Measurements from ENCODE around the gene OCSTAMP.

The OCSTAMP gene

DNA sequence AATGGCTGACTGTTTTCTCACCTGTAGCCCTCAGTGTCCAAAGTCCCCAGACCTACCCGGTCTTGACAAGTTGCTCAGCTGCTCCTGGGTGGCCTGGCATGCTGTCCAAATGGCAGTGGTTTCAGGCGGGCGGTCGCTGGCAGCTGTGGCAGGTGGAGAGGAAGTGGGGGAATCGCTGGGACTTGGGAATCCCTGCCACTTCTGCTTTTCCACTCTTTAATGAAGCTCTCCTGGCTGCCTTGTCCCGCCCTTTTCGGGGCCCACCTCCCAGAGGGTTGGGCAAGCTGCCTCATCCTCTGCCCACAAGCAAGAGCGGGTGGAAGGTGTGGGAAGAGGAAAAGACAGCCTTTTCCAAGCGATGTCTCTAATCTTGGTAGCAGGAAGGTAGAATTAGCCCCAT lies at the start of gene OCSTAMP:
TSS of gene OCSTAMP (minus strand) at position 194 of the 400 bp plus-strand sequence. CDS start at position 100, 94 bp downstream.
- in situ Hi-C loops (cut with HindIII; ENCODE audit: low sequenced_read_pairs), result no loop called here

DNA sequence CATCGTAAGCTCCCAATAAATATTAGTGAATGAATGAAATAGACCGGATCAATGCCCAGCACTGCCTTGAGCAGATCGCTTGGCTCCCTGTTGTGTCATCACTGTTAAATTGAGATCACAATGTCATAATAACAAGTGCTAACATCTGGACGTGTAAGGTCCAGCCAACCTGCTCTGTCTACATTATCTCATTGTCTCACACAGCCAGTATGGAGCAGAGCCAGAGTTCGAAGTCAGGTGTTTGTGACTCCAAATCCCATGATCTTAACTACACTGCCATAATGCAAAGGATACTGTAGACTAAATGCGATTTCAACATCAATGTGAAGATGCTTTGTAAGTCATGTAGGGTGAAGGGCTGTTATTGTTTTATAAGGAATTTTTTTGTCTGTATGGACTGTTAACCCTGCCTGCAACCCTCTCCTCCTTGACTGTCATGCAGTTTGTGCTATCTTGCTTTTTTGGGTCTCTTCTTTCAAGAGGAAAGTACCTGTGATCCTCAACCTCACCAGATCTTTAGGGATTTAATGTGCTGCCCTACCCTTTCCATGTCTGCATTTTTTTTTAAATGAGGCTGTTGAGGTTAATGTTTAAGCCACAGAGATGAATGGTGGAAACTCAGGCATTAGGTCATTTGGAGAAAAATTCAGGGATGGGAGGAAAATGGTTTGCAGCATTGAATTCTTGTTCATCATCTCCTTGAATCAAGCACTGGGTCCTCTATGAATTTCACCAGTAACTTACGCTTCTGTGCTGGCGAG lies 49.0 kb upstream of the OCSTAMP start:
- in situ Hi-C loops (cut with HindIII; ENCODE audit: low sequenced_read_pairs), result no loop called here

- in situ Hi-C loops (cut with HindIII; ENCODE audit: low sequenced_read_pairs), result no loop called here
Measured at GRCh38 chr20:46595933-46596332, 45.5 kb upstream of the OCSTAMP start.

GRCh38 chr20:46594725-46595124 lies 44.3 kb upstream of the OCSTAMP start:
- in situ Hi-C loops (cut with HindIII; ENCODE audit: low sequenced_read_pairs), result no loop called here

DNA sequence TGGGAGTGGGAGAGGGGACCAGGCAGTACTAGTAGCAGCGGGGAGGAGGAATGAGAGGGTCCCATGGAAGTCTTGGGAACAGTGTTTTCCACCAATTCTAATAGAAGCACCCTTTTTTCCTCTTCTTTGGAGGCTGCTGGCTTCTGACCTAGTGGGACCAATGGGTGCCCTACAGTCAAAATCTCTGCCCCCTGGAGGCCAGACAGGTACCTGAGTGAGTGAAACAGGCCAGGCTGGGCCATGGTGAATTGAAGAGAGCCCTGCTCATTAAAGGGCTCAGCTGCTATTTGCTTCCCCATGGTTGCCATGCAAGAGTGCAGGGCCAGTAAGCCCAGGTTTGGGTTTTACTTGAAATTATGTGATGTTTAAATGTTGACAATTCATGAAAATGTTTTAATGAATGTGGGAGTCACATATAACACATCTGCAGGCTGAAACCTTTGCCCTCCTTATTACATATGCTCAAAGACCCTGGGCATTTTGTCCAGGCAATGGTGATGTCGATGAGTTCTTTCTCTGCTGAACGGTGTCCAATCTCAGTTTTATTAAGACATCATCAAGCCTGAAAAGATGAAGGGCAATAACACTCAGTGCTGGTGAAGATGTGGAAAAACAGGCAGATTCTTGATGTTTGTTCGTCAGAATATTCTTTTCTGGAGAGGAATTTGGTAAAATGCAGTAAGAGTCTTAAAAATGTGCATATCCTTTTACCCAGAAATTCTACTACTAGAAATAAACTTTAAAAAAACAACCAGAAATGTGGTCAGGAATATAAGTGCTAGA lies 42.3 kb upstream of the OCSTAMP start:
- in situ Hi-C loops (cut with HindIII; ENCODE audit: low sequenced_read_pairs), result no loop called here

DNA sequence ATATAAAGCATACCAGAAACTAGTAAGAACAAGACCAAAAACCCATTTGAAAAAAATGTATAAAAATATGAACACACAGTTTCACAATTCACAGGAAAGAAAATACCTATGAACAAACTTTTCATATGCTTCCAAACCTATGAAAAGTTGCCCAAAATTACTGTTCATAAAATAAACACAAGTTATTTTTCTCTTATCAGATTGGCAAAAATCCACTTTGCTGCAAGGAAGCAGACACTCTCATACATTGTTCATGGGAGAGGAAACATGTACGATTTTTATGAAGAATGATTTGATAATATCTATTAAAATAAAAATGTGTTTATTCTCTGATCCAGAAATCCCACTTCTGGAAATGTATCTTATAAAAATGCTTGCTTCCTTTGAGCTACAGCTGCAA lies 40.0 kb upstream of the OCSTAMP start:
- in situ Hi-C loops (cut with HindIII; ENCODE audit: low sequenced_read_pairs), result no loop called here

DNA sequence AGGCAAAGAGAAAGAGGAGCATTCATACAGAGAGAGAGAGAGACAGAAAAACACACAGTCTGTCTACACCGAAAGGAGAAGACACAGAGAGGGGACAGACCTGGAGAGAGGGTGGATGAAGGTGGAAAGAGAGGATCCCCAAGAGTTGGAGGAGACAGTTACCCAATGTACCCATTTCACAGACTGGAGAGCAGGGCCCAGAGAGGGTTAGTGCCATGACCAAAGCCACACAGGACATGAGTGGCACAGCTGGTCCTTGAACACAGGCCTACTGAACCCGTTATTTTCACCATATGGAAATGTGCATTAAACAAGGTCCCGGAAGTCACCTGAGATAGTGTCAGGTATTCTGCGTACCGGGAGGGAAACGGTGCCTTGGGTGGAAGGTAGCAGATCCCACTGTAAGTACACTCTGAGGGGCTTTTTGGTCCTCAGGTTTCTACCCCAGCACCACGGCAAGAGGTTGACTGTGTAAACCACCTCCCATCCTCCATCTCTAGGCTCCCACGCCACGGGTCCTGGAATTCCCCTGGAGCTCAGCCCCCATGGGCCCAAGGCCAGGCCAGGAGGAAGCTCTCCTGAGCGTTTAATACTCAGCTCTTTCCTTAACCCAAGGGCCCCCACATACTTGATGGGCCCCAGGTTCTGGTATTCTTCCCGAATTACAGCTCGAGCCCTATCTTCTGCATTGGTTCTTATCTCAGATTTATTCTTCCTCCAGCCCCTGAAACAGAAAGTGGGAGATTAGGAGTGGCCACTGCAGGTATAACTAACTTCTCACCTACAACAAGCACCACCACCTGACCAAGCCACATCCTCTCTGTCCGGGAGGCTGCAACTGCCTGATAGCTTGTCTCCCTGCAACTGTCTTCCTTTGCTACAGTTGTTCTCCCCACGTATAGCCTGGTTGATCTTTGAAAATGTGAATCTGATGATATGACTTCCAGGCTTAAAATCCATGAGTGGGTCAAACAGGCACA lies 38.4 kb upstream of the OCSTAMP start:
- in situ Hi-C loops (cut with HindIII; ENCODE audit: low sequenced_read_pairs), result no loop called here

- in situ Hi-C loops (cut with HindIII; ENCODE audit: low sequenced_read_pairs), result no loop called here
Measured at GRCh38 chr20:46587986-46588385, 37.5 kb upstream of the OCSTAMP start.

DNA sequence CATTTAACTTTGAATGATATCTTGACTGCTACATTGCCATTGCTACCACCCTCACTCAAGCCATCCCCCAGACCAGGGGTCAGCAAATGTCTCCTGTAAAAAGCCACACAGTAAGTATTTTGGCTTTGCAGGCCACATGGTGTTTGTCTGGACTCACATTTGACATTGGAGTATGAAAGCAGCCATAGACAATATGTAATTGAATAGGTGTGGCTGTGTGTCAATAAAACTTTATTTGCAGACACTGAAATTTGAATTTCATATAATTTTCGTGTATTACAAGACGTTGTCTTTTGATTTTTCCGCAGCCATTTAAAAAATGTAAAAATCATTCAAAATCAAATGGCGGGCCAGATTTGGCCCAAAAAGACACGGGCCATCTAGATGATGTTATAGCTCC lies 36.3 kb upstream of the OCSTAMP start:
- in situ Hi-C loops (cut with HindIII; ENCODE audit: low sequenced_read_pairs), result no loop called here

GRCh38 chr20:46584508-46584907 lies 34.1 kb upstream of the OCSTAMP start:
- in situ Hi-C loops (cut with HindIII; ENCODE audit: low sequenced_read_pairs), result no loop called here

- in situ Hi-C loops (cut with HindIII; ENCODE audit: low sequenced_read_pairs), result no loop called here
Measured at GRCh38 chr20:46583411-46584214, 33.2 kb upstream of the OCSTAMP start.

DNA sequence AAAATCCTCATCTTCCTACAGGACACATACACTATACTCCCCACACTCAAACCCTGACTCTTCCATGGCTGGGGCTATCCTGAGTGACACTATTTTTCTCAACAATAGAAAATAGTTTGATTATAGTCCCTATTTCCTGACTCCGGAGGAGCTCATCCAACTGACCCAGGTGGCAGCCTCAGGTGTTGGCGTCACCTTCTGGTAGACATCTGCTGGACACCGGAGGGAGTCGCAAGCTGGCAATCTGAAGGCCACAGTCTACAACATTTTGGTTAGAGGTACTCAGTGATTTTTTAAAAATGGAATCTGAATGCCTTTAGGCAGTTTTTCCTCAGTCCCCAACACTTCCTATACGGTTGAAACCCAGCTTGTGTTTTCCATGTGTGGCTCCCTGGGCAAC lies 32.2 kb upstream of the OCSTAMP start:
- in situ Hi-C loops (cut with HindIII; ENCODE audit: low sequenced_read_pairs), result no loop called here

DNA sequence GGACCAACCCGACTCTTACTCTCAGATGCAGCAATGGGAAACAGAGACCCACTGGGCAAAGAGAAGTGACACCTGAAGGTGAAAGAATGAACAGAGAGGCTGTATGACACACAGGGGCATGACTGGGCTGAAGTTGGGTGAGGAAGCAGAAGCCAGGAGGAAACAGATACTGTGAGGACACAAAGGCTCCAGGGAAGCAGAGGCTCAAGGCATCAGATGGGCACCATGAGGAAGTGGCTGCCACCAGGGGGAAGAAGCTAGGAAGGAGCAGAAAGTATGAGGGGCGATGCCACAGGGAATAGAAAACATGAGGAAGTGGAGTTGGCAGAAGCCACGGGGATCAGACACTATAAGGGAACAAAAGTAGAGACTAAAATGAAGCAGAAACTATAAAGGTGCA lies 30.9 kb upstream of the OCSTAMP start:
- in situ Hi-C loops (cut with HindIII; ENCODE audit: low sequenced_read_pairs), result no loop called here

- in situ Hi-C loops (cut with HindIII; ENCODE audit: low sequenced_read_pairs), result no loop called here
Measured at GRCh38 chr20:46580613-46581205, 30.3 kb upstream of the OCSTAMP start.

- in situ Hi-C loops (cut with HindIII; ENCODE audit: low sequenced_read_pairs), result no loop called here
Measured at GRCh38 chr20:46578745-46579144, 28.3 kb upstream of the OCSTAMP start.

GRCh38 chr20:46576774-46577395 lies 26.4 kb upstream of the OCSTAMP start:
- in situ Hi-C loops (cut with HindIII; ENCODE audit: low sequenced_read_pairs), result no loop called here

- in situ Hi-C loops (cut with HindIII; ENCODE audit: low sequenced_read_pairs), result no loop called here
Measured at GRCh38 chr20:46575937-46576461, 25.5 kb upstream of the OCSTAMP start.

GRCh38 chr20:46575394-46575793 lies 24.9 kb upstream of the OCSTAMP start:
- in situ Hi-C loops (cut with HindIII; ENCODE audit: low sequenced_read_pairs), result no loop called here
